Tibial nerve (tissue), 4 donors: ENCODE measurements around the gene ANKRA2. TPM values are rescaled to one million over a fixed set of nuclear protein-coding genes. Genes with fewer than 3 reads are reported as not detected.

Source experiments
- DNase-seq, 2 donors: peaks; one replicate each; pipeline ENCODE4 v3.0.0-alpha.2; 2019; ENCODE audit warnings: low spot score in 2 of 2
- H3K27ac ChIP-seq, 4 donors: fragments of 200-600 bp; sonication (generic) in 3 of 4; one replicate each; pipeline ENCODE4 v1.5.1; 2017 to 2019; ENCODE audit warnings: mild to moderate bottlenecking in 1 of 4
- H3K27me3 ChIP-seq, 2 donors: fragments of 200-600 bp; sonication (generic) in 1 of 2; one replicate each; pipeline versions ENCODE4 v1.5.1 to v1.6.0; 2017 to 2019
- H3K36me3 ChIP-seq, 3 donors: fragments of 200-600 bp; sonication (generic); one replicate each; pipeline ENCODE4 v1.5.1; 2018 to 2019
- H3K4me1 ChIP-seq, 4 donors: fragments of 200-600 bp; sonication (generic) in 3 of 4; one replicate each; pipeline ENCODE4 v1.5.1; 2017 to 2019
- H3K4me3 ChIP-seq, 4 donors: fragments of 200-600 bp; sonication (generic) in 3 of 4; one replicate each; pipeline ENCODE4 v1.5.1; 2017 to 2019; ENCODE audit warnings: mild to moderate bottlenecking in 1 of 4, moderate library complexity in 1 of 4
- H3K9me3 ChIP-seq, 4 donors: fragments of 200-600 bp; sonication (generic) in 3 of 4; one replicate each; pipeline ENCODE4 v1.5.1; 2017 to 2019
- EP300 ChIP-seq, 2 donors: sonication (generic); formaldehyde crosslinking; IDR thresholded peaks; one replicate each; pipeline ENCODE4 v1.6.1; 2017; ENCODE audit warnings: antibody characterized with exemption in 2 of 2, mild to moderate bottlenecking in 1 of 2
- POLR2A ChIP-seq, 2 donors: fragments of 450-650 bp; IDR thresholded peaks; one replicate each; pipeline ENCODE4 v1.6.1; 2017; ENCODE audit warnings: antibody characterized with exemption in 2 of 2, mild to moderate bottlenecking in 2 of 2, moderate library complexity in 2 of 2
- WGBS, 2 donors: methylation state at CpG; one replicate each; pipeline ENCODE4 v1.1.5; 2018; 5-methylcytosine and 5-hydroxymethylcytosine counted together
- total RNA-seq, 4 donors: library from RNA; depleted of rRNA; stranded (reverse); fragments of >200 nt; gene quantifications; one replicate each; pipeline ENCODE4 v1.1.0, GENCODE V29; 2016
- TF ChIP-seq, protein P1 (sequence below), 5 experiments: fragments of 200-600 bp in 3 of 5; fragments of 450-650 bp in 2 of 5; sonication (generic) in 3 of 5; IDR thresholded peaks; one replicate each; pipeline ENCODE4 v1.5.1; 2016 to 2019; ENCODE audit warnings: antibody characterized with exemption in 5 of 5, mild to moderate bottlenecking in 3 of 5, moderate library complexity in 2 of 5

The ANKRA2 gene
- total RNA-seq, 4 donors from 2014 or later = 24.3 to 46.7 (median 33.5) TPM

DNA sequence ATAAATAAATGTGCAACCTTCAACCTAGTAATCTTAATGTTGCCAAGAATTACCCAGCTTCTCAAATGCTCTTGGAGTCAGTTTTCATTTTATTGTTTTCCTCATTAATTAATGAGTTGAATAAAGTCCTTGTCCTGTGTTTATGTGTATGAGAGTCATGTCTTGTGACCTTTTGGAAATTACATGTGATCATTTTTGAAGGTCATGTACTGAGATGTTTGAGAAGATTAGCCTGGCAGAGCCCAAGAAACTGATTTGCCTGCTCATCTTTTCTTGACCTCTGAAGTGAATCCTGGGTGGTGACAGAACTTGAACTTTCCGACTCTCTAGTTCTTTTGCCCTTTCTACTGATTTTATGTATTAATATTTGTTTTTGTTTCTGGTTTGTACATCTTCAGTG, 15.4 kb downstream of the ANKRA2 start:
- TF ChIP-seq EP300 (IDR thresholded peaks at IDR 0.05) (no peak), POLR2A (IDR thresholded peaks at IDR 0.05) (no peak)
- TF ChIP-seq, protein P1, sequence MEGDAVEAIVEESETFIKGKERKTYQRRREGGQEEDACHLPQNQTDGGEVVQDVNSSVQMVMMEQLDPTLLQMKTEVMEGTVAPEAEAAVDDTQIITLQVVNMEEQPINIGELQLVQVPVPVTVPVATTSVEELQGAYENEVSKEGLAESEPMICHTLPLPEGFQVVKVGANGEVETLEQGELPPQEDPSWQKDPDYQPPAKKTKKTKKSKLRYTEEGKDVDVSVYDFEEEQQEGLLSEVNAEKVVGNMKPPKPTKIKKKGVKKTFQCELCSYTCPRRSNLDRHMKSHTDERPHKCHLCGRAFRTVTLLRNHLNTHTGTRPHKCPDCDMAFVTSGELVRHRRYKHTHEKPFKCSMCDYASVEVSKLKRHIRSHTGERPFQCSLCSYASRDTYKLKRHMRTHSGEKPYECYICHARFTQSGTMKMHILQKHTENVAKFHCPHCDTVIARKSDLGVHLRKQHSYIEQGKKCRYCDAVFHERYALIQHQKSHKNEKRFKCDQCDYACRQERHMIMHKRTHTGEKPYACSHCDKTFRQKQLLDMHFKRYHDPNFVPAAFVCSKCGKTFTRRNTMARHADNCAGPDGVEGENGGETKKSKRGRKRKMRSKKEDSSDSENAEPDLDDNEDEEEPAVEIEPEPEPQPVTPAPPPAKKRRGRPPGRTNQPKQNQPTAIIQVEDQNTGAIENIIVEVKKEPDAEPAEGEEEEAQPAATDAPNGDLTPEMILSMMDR (IDR thresholded peaks at IDR 0.05) = no peak
- DNase-seq = no peak
- no peaks in the 10 kb centered on the region for H3K4me1 ChIP-seq
- H3K9me3 ChIP-seq = no peaks in the 10 kb centered on the region
- H3K4me3 ChIP-seq = no peak overlapping the region
- H3K27ac ChIP-seq = no peak overlapping the region
- H3K27me3 ChIP-seq = no peaks in the 10 kb centered on the region
- WGBS, 2 donors = 54 to 55% methylated on average over 1 of the region's 1 CpG
- peaks cover 0 to 44% (median 11%) of the 10 kb centered on the region in 3 donors for H3K36me3 ChIP-seq

DNA sequence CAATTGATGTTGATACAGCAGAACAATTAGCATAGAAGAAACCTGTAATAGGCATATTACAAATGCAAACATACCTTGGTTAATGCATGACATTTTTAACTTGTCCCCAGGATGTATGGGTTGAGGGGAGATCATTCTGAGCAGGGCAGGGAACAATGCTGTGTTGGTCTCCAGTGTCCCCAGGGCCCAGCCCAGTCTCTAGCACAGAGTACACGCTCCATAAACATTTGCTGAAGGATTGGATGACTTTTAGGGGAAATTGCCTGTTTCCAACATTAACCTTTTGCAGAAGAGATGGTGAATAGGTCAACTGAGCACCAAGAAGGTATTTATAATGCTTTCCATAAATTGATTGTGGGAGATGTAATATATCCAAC, 20.0 kb downstream of the ANKRA2 start:
- Histone ChIP-seq H3K4me1 (no peaks in the 10 kb centered on the region), H3K27ac (no peak overlapping the region), H3K4me3 (no peak overlapping the region), H3K27me3 (no peaks in the 10 kb centered on the region), H3K36me3 (no peaks in the 10 kb centered on the region), H3K9me3 (no peaks in the 10 kb centered on the region)
- TF ChIP-seq POLR2A (IDR thresholded peaks at IDR 0.05) = no peak
- no peak for TF ChIP-seq EP300 (IDR thresholded peaks at IDR 0.05)
- TF ChIP-seq, protein P1 (IDR thresholded peaks at IDR 0.05) = no peak
- 60 to 62% methylated on average over 1 of the region's 1 CpG for WGBS, 2 donors
- DNase-seq = no peak

DNA sequence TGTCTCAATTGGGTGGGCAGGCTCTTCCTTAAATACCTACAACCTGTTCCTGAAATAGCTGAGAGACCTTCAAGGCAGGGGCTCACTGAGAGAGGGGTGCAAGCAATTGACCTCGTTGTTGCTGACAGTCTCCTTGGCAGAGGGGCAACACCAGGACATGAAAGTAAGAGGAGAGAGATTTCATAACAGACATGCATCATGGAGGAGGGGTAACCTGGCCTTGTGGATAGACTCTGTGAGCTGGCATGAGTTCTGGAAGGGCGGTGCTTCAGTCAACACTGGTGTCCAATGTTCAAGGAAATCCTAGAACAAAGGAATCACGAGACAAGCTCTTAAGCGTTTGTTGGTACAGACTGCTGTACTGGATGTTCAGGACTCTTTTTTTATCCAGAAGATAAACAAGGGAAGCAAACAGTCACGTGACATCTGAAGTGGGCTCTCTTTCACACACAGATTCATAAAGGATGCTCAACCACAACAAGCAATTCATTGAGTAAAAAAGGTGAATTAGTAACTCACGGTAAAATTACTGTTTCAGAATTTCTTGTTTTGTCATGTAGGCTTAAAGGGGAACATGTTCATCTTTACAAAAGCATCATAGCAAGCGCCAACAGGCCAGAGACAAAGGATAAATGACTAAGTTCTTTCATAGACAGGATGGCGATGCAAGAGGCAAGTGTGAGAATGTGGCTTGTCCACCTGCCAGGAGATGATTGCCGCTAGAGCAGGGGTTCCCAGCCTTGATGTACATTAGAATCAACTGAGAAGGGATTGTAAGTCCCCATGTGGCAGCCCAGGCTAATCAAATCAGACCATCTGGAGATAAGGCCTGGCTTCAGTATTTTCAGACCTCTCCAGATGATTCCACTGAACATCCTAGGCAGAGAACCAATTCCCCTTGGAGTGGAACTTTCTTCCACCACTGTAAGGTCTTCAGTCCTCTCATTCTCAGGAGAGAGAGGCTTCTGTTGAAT, 20.7 kb downstream of the ANKRA2 start:
- Histone ChIP-seq H3K4me1 (no peaks in the 10 kb centered on the region), H3K4me3 (no peak overlapping the region), H3K27me3 (no peaks in the 10 kb centered on the region), H3K27ac (no peak overlapping the region), H3K36me3 (no peaks in the 10 kb centered on the region), H3K9me3 (no peaks in the 10 kb centered on the region)
- WGBS, 2 donors = 73 to 76% methylated on average over 9 of the region's 9 CpGs
- no peak for DNase-seq
- TF ChIP-seq EP300 (IDR thresholded peaks at IDR 0.05) (no peak), POLR2A (IDR thresholded peaks at IDR 0.05) (no peak)
- TF ChIP-seq, protein P1 (IDR thresholded peaks at IDR 0.05) = no peak

DNA sequence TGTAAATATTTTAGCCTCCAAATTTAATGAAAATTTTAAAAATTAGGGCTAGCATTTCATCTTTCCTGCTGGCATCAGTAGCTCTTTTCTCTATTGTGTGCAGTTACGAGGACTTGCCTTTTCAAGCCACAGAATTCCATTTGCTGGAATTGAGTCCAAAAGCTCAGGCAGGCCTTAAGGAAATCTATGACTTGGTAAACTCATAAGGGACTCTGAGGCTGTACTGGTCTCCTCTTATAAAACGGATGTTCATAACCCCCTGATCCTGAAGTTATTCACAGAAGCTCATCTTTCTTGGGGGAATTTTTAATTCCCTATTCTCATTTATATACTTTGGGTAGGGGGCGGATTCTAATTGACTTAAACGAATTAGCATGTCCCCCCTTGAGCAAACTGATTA, 23.4 kb downstream of the ANKRA2 start:
- H3K36me3 ChIP-seq = no peaks in the 10 kb centered on the region
- H3K4me1 ChIP-seq = no peaks in the 10 kb centered on the region
- H3K4me3 ChIP-seq = no peak overlapping the region
- no peaks in the 10 kb centered on the region for H3K9me3 ChIP-seq
- no peak for TF ChIP-seq POLR2A (IDR thresholded peaks at IDR 0.05)
- TF ChIP-seq, protein P1 (IDR thresholded peaks at IDR 0.05) = no peak
- TF ChIP-seq EP300 (IDR thresholded peaks at IDR 0.05) = no peak
- DNase-seq = no peak
- H3K27me3 ChIP-seq = no peaks in the 10 kb centered on the region
- H3K27ac ChIP-seq = no peak overlapping the region
- WGBS, 2 donors = 39 to 46% methylated on average over 4 of the region's 4 CpGs

DNA sequence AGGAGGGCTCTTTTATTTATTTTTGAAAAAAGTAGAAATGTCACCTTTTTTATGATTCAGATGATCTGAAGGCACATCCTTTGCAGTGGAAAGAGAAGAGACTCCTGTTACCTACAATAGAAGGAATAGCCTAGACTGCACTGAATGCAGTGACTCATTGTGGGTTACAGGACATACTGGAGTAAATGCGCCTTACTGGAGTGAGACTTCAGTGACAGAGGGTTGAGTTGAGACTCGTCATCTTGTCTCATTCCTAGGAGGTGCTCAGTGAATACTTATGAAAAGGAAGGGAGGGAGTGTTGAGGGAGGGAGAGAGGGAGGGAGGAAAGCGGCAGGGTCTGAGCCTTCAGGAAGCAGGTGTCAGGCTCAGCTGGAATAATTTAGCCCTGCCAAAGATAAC, 25.2 kb downstream of the ANKRA2 start:
- no peak overlapping the region for H3K4me3 ChIP-seq
- DNase-seq = no peak
- H3K27ac ChIP-seq = no peak overlapping the region
- WGBS, 2 donors = 58 to 60% methylated on average over 3 of the region's 3 CpGs
- no peaks in the 10 kb centered on the region for H3K36me3 ChIP-seq
- no peaks in the 10 kb centered on the region for H3K27me3 ChIP-seq
- H3K9me3 ChIP-seq = no peaks in the 10 kb centered on the region
- peaks cover 0 to 3% (median 0%) of the 10 kb centered on the region in 4 donors for H3K4me1 ChIP-seq
- TF ChIP-seq EP300 (IDR thresholded peaks at IDR 0.05) (no peak), POLR2A (IDR thresholded peaks at IDR 0.05) (no peak)
- TF ChIP-seq, protein P1 (IDR thresholded peaks at IDR 0.05) = no peak
